HepG2 (cell line): ENCODE results near the gene TRMT6. TPM values are rescaled to one million over a fixed set of nuclear protein-coding genes. Genes with fewer than 3 reads are reported as not detected.
A peak's percentile ranks its signal among the peaks of the same experiment; 100 is the strongest.

Experiments
- MAZ ChIP-seq, 2 experiments: sonication (generic) in 1 of 2; formaldehyde crosslinking in 1 of 2; IDR thresholded peaks; 2 replicates each; pipeline versions ENCODE4 v1.5.0 to v1.6.1; 2012 to 2020; ENCODE audit warnings: low read depth in 2 of 2, mild to moderate bottlenecking in 2 of 2, borderline replicate concordance in 1 of 2, improper control_type of control experiment in 1 of 2, low read length in 1 of 2, missing genetic modification reagents in 1 of 2, moderate library complexity in 1 of 2
- MIXL1 ChIP-seq: IDR thresholded peaks from 2 replicates; pipeline ENCODE4 v1.6.1; 2016
- RELA ChIP-seq: sonication (generic); formaldehyde crosslinking; IDR thresholded peaks from 2 replicates; pipeline ENCODE4 v1.4.0; 2020; ENCODE audit warnings: missing genetic modification reagents
- REPIN1 ChIP-seq: sonication (generic); formaldehyde crosslinking; IDR thresholded peaks from 2 replicates; pipeline ENCODE4 v1.8.0; 2022; ENCODE audit warnings: missing genetic modification reagents, low read depth, mild to moderate bottlenecking, borderline replicate concordance
- ZEB1 ChIP-seq: IDR thresholded peaks from 2 replicates; pipeline ENCODE4 v1.6.1; 2012; ENCODE audit warnings: mild to moderate bottlenecking, low read depth, inconsistent platforms; ENCODE audit not compliant: insufficient replicate concordance
- ZNF317 ChIP-seq: sonication (generic); formaldehyde crosslinking; IDR thresholded peaks from 2 replicates; pipeline ENCODE4 v1.5.0; 2020; ENCODE audit warnings: mild to moderate bottlenecking, missing genetic modification reagents
- ZNF329 ChIP-seq: sonication (generic); formaldehyde crosslinking; IDR thresholded peaks from 2 replicates; pipeline ENCODE4 v1.9.0; 2021; ENCODE audit warnings: low read depth, mild to moderate bottlenecking, missing genetic modification reagents
- ZNF563 ChIP-seq: sonication (generic); formaldehyde crosslinking; IDR thresholded peaks from 2 replicates; pipeline ENCODE4 v1.8.0; 2022; ENCODE audit warnings: mild to moderate bottlenecking, moderate library complexity, missing genetic modification reagents
- ZNF607 ChIP-seq: sonication (generic); formaldehyde crosslinking; IDR thresholded peaks from 2 replicates; pipeline ENCODE4 v1.5.1; 2020; ENCODE audit warnings: missing genetic modification reagents, mild to moderate bottlenecking, borderline replicate concordance
- ZNF773 ChIP-seq: sonication (generic); formaldehyde crosslinking; IDR thresholded peaks from 2 replicates; pipeline ENCODE4 v1.4.0; 2020; ENCODE audit warnings: missing genetic modification reagents, borderline replicate concordance
- ZSCAN31 ChIP-seq: sonication (generic); formaldehyde crosslinking; IDR thresholded peaks from 2 replicates; pipeline ENCODE4 v1.5.0; 2020; ENCODE audit warnings: low read depth, mild to moderate bottlenecking, missing genetic modification reagents
- polyA plus RNA-seq, 8 experiments: library from polyadenylated mRNA; depleted of rRNA in 3 of 8; stranded (reverse) in 7 of 8; unstranded in 1 of 8; fragments of >200 nt; fragmentation: Illumina TruSeq in 4 of 8; extraction: Trizol in 4 of 8; gene quantifications; 2 replicates each; pipeline versions ENCODE4 v1.2.1 to v1.2.3, GENCODE V29; 2011 to 2016; ENCODE audit warnings: low read depth in 4 of 8, missing spikeins in 1 of 8, mixed read lengths in 1 of 8; ENCODE audit not compliant: insufficient read depth in 1 of 8
- total RNA-seq, 5 experiments: library from RNA; depleted of rRNA; stranded (reverse); fragments of >200 nt; fragmentation: Illumina TruSeq; extraction: Trizol; gene quantifications; 2 replicates each; pipeline ENCODE4 v1.2.3, GENCODE V29; 2016; ENCODE audit warnings: low read depth in 1 of 5
- TF ChIP-seq, protein P1 (sequence below): sonication (generic); formaldehyde crosslinking; IDR thresholded peaks from 2 replicates; pipeline ENCODE4 v1.8.0; 2022; ENCODE audit warnings: mild to moderate bottlenecking, missing genetic modification reagents, moderate library complexity
- TF ChIP-seq, protein P2 (sequence below): conservative IDR thresholded peaks from 2 replicates; pipeline ENCODE4 v1.6.1; 2018; ENCODE audit warnings: missing genetic modification reagents
- TF ChIP-seq, protein P3 (sequence below): sonication (generic); formaldehyde crosslinking; conservative IDR thresholded peaks from 2 replicates; pipeline ENCODE4 v1.4.0; 2020; ENCODE audit warnings: missing genetic modification reagents
- TF ChIP-seq, protein P4 (sequence below): sonication (generic); formaldehyde crosslinking; IDR thresholded peaks from one replicate; pipeline ENCODE4 v1.5.1; 2020; ENCODE audit warnings: mild to moderate bottlenecking, missing genetic modification reagents; ENCODE audit errors: not compliant biosample characterization

Gene TRMT6
- total and polyA plus RNA-seq, 2 of the 13 experiments (the other 11 are each of a cell fraction or from before 2014, with no cell fraction given): 10.5 to 37.8 TPM

DNA sequence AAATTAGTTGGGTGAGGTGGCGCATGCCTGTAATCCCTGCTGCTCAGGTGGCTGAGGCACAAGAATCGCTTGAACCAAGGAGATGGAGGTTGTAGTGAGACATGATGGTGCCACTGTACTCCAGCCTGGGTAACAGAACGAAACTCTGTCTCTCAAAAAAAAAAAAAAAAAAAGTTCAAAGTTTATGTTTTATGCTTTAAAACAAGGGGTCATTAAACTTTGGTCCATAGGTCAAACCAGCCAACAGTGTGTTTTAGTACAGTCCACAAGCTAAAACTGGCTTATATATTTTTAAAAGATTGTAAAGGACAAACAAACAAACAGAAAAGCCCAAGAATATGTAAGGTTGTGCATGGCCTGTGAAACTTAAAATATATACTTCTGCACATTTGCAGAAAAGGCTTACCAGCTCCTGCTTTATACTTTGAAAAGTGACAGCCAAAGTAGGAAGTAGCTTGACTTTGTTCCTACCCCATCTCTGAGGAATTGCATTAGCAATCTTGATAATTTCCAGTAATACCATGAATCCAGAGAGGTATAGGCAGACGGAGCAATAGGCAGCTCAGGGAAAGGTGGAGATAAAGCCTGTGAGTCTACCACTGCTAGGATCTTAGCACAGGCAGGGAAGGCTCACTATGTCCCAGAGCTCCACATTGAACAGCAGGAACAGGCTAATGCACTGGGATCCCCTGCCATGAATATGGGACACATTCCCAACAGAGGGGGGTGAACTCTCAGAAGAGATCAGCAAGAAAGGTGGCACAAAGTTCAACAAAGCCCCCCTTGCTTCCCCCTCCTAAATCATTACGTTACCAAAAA lies 30.6 kb upstream of the TRMT6 start (continued):
- TF ChIP-seq ZNF773 (CRISPR knock-in tag) (no peak), ZNF329 (CRISPR knock-in tag) (no peak), REPIN1 (CRISPR knock-in tag) (no peak), ZNF607 (CRISPR knock-in tag) (no peak), ZNF317 (0 out of 2 replicates have a peak, but pooled peaks have one; percentile 50), ZSCAN31 (no peak), MAZ (IDR thresholded peaks at IDR 0.05; ENCODE audit: borderline replicate concordance, low read depth, low read length) (no peak), MAZ (CRISPR knock-in tag; IDR thresholded peaks at IDR 0.05; ENCODE audit: low read depth) (no peak), ZNF563 (no peak), RELA (CRISPR knock-in tag) (no peak), ZEB1 (no peak), MIXL1 (CRISPR knock-in tag) (0 out of 2 replicates have a peak, but pooled peaks have one; percentile 33)
- TF ChIP-seq, protein P1, sequence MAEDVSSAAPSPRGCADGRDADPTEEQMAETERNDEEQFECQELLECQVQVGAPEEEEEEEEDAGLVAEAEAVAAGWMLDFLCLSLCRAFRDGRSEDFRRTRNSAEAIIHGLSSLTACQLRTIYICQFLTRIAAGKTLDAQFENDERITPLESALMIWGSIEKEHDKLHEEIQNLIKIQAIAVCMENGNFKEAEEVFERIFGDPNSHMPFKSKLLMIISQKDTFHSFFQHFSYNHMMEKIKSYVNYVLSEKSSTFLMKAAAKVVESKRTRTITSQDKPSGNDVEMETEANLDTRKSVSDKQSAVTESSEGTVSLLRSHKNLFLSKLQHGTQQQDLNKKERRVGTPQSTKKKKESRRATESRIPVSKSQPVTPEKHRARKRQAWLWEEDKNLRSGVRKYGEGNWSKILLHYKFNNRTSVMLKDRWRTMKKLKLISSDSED (CRISPR knock-in tag): no peak
- TF ChIP-seq, protein P2, sequence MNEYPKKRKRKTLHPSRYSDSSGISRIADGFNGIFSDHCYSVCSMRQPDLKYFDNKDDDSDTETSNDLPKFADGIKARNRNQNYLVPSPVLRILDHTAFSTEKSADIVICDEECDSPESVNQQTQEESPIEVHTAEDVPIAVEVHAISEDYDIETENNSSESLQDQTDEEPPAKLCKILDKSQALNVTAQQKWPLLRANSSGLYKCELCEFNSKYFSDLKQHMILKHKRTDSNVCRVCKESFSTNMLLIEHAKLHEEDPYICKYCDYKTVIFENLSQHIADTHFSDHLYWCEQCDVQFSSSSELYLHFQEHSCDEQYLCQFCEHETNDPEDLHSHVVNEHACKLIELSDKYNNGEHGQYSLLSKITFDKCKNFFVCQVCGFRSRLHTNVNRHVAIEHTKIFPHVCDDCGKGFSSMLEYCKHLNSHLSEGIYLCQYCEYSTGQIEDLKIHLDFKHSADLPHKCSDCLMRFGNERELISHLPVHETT (CRISPR knock-in tag): no peak
- TF ChIP-seq, protein P3, sequence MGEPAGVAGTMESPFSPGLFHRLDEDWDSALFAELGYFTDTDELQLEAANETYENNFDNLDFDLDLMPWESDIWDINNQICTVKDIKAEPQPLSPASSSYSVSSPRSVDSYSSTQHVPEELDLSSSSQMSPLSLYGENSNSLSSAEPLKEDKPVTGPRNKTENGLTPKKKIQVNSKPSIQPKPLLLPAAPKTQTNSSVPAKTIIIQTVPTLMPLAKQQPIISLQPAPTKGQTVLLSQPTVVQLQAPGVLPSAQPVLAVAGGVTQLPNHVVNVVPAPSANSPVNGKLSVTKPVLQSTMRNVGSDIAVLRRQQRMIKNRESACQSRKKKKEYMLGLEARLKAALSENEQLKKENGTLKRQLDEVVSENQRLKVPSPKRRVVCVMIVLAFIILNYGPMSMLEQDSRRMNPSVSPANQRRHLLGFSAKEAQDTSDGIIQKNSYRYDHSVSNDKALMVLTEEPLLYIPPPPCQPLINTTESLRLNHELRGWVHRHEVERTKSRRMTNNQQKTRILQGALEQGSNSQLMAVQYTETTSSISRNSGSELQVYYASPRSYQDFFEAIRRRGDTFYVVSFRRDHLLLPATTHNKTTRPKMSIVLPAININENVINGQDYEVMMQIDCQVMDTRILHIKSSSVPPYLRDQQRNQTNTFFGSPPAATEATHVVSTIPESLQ (CRISPR knock-in tag): 0 out of 2 replicates have a peak, but pooled peaks have one; percentile 19
- TF ChIP-seq, protein P4, sequence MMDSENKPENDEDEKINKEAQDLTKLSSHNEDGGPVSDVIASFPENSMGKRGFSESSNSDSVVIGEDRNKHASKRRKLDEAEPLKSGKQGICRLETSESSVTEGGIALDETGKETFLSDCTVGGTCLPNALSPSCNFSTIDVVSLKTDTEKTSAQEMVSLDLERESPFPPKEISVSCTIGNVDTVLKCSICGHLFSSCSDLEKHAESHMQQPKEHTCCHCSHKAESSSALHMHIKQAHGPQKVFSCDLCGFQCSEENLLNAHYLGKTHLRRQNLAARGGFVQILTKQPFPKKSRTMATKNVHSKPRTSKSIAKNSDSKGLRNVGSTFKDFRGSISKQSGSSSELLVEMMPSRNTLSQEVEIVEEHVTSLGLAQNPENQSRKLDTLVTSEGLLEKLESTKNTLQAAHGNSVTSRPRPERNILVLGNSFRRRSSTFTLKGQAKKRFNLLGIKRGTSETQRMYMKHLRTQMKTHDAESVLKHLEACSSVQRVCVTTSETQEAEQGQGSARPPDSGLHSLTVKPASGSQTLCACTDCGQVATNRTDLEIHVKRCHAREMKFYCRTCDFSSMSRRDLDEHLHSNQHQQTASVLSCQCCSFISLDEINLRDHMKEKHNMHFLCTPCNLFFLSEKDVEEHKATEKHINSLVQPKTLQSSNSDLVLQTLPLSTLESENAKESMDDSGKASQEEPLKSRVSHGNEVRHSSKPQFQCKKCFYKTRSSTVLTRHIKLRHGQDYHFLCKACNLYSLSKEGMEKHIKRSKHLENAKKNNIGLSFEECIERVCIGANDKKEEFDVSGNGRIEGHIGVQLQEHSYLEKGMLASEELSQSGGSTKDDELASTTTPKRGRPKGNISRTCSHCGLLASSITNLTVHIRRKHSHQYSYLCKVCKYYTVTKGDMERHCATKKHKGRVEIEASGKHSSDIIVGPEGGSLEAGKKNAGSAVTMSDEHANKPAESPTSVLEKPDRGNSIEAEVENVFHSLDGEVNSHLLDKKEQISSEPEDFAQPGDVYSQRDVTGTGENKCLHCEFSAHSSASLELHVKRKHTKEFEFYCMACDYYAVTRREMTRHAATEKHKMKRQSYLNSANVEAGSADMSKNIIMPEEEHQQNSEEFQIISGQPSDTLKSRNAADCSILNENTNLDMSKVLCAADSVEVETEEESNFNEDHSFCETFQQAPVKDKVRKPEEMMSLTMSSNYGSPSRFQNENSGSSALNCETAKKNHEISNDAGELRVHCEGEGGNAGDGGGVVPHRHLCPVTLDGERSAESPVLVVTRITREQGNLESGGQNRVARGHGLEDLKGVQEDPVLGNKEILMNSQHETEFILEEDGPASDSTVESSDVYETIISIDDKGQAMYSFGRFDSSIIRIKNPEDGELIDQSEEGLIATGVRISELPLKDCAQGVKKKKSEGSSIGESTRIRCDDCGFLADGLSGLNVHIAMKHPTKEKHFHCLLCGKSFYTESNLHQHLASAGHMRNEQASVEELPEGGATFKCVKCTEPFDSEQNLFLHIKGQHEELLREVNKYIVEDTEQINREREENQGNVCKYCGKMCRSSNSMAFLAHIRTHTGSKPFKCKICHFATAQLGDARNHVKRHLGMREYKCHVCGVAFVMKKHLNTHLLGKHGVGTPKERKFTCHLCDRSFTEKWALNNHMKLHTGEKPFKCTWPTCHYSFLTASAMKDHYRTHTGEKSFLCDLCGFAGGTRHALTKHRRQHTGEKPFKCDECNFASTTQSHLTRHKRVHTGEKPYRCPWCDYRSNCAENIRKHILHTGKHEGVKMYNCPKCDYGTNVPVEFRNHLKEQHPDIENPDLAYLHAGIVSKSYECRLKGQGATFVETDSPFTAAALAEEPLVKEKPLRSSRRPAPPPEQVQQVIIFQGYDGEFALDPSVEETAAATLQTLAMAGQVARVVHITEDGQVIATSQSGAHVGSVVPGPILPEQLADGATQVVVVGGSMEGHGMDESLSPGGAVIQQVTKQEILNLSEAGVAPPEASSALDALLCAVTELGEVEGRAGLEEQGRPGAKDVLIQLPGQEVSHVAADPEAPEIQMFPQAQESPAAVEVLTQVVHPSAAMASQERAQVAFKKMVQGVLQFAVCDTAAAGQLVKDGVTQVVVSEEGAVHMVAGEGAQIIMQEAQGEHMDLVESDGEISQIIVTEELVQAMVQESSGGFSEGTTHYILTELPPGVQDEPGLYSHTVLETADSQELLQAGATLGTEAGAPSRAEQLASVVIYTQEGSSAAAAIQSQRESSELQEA (CRISPR knock-in tag): no peak
